Lower leg skin (tissue), 3 donors: ENCODE results near the gene POLA2.

Experiments
- POLR2A ChIP-seq, 2 donors: fragments of 450-650 bp; IDR thresholded peaks; one replicate each; pipeline ENCODE4 v1.6.1; 2016 to 2017; ENCODE audit warnings: antibody characterized with exemption in 2 of 2, mild to moderate bottlenecking in 1 of 2, moderate library complexity in 1 of 2
- TF ChIP-seq, protein P1 (sequence below), 3 donors: fragments of 450-650 bp; IDR thresholded peaks; one replicate each; pipeline ENCODE4 v1.5.1; 2016; ENCODE audit warnings: antibody characterized with exemption in 3 of 3, mild to moderate bottlenecking in 3 of 3, moderate library complexity in 2 of 3

DNA sequence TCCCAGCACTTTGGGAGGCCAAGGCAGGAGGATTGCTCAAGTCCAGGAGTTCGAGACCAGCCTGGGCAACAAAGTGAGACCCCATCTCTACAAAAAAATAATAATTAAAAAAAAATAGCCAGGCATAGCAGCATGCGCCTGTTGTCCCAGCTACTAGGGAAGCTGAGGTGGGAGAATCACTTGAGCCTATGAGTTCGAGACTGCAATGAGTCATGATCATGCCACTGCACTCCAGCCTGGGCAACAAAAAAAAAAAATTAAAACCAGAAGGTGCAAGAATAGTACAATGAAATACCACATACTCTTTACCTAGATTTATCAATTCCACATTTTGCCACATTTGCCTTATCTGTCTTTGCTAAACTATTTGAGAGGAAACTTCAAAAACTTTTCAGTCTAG lies 80.1 kb downstream of the POLA2 start:
- TF ChIP-seq, protein P1, sequence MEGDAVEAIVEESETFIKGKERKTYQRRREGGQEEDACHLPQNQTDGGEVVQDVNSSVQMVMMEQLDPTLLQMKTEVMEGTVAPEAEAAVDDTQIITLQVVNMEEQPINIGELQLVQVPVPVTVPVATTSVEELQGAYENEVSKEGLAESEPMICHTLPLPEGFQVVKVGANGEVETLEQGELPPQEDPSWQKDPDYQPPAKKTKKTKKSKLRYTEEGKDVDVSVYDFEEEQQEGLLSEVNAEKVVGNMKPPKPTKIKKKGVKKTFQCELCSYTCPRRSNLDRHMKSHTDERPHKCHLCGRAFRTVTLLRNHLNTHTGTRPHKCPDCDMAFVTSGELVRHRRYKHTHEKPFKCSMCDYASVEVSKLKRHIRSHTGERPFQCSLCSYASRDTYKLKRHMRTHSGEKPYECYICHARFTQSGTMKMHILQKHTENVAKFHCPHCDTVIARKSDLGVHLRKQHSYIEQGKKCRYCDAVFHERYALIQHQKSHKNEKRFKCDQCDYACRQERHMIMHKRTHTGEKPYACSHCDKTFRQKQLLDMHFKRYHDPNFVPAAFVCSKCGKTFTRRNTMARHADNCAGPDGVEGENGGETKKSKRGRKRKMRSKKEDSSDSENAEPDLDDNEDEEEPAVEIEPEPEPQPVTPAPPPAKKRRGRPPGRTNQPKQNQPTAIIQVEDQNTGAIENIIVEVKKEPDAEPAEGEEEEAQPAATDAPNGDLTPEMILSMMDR (IDR thresholded peaks at IDR 0.05): no peak
- TF ChIP-seq POLR2A (IDR thresholded peaks at IDR 0.05): no peak
